SK-N-SH treated with all-trans-retinoic acid at 6 μM for 48 hours (cell line): ENCODE results near the gene CTTN.

Experiments
- ARNTL ChIP-seq: fragments of 450-650 bp; formaldehyde crosslinking; IDR thresholded peaks from 2 replicates; pipeline ENCODE4 v1.5.0; 2020; ENCODE audit warnings: low read depth, mild to moderate bottlenecking, moderate library complexity, borderline replicate concordance
- BACH2 ChIP-seq: fragments of 250-450 bp; sonication (Bioruptor Pico); IDR thresholded peaks from 2 replicates; pipeline ENCODE4 v1.9.0; 2021; ENCODE audit warnings: mild to moderate bottlenecking, borderline replicate concordance
- CREB5 ChIP-seq: fragments of 250-450 bp; sonication (Bioruptor Pico); IDR thresholded peaks from 2 replicates; pipeline ENCODE4 v1.5.1; 2020; ENCODE audit warnings: low read depth, mild to moderate bottlenecking, moderate library complexity
- GLIS3 ChIP-seq: fragments of 250-450 bp; sonication (Bioruptor Pico); IDR thresholded peaks from 2 replicates; pipeline ENCODE4 v1.5.0; 2020; ENCODE audit warnings: mild to moderate bottlenecking, moderate library complexity
- ISL1 ChIP-seq: fragments of 250-450 bp; sonication (Bioruptor Pico); IDR thresholded peaks from 2 replicates; pipeline ENCODE4 v2.1.2; 2022; ENCODE audit warnings: mild to moderate bottlenecking, moderate library complexity
- PATZ1 ChIP-seq: fragments of 250-450 bp; sonication (Bioruptor Pico); IDR thresholded peaks from 2 replicates; pipeline ENCODE4 v1.8.0; 2020; ENCODE audit warnings: mild to moderate bottlenecking, moderate library complexity, borderline replicate concordance
- PPARA ChIP-seq: fragments of 250-450 bp; sonication (Bioruptor Pico); IDR thresholded peaks from 2 replicates; pipeline ENCODE4 v1.5.0; 2020; ENCODE audit warnings: mild to moderate bottlenecking, borderline replicate concordance
- RARB ChIP-seq: fragments of 250-450 bp; sonication (Bioruptor Pico); IDR thresholded peaks from 2 replicates; pipeline ENCODE4 v1.8.0; 2021; ENCODE audit warnings: mild to moderate bottlenecking, moderate library complexity
- SNAI2 ChIP-seq: fragments of 250-450 bp; sonication (Bioruptor Pico); IDR thresholded peaks from 2 replicates; pipeline ENCODE4 v1.5.0; 2020; ENCODE audit warnings: mild to moderate bottlenecking, moderate library complexity
- ZFP3 ChIP-seq: fragments of 250-450 bp; sonication (Bioruptor Pico); IDR thresholded peaks from 2 replicates; pipeline ENCODE4 v1.5.0; 2020; ENCODE audit warnings: mild to moderate bottlenecking, moderate library complexity

GRCh38 chr11:70415642-70416395 is 17.5 kb downstream of the CTTN start:
- no peak for TF ChIP-seq BACH2 (CRISPR knock-in tag)
- TF ChIP-seq RARB (CRISPR knock-in tag): no peak
- no peak for TF ChIP-seq ZFP3 (CRISPR knock-in tag)
- no peak for TF ChIP-seq GLIS3
- no peak for TF ChIP-seq CREB5
- no peak for TF ChIP-seq PATZ1 (CRISPR knock-in tag)
- TF ChIP-seq SNAI2 (CRISPR knock-in tag): no peak
- no peak for TF ChIP-seq ISL1 (CRISPR knock-in tag)
- no peak for TF ChIP-seq PPARA (CRISPR knock-in tag)
- no peak for TF ChIP-seq ARNTL
